Thyroid gland (tissue), 4 donors: ENCODE measurements around the gene VMP1. TPM values are rescaled to one million over a fixed set of nuclear protein-coding genes. Genes with fewer than 3 reads are reported as not detected.
"Not testable (repeated sequence)": the region's sequence is repeated elsewhere in the genome, so short reads cannot be mapped to it uniquely, and the experiment has no call there.

Source experiments
- DNase-seq, 2 donors: peaks; one replicate each; pipeline ENCODE4 v3.0.0-alpha.2; 2019
- H3K27ac ChIP-seq, 3 donors: fragments of 200-600 bp; sonication (generic); 1 replicate in 2 of 3; 2 replicates in 1 of 3; pipeline ENCODE4 v1.5.1; 2016 to 2019; ENCODE audit warnings: mild to moderate bottlenecking in 1 of 3, moderate library complexity in 1 of 3
- H3K27me3 ChIP-seq: fragments of 200-600 bp; sonication (generic); one replicate; pipeline ENCODE4 v1.5.1; 2019
- H3K36me3 ChIP-seq, 2 donors: fragments of 200-600 bp; sonication (generic); one replicate each; pipeline ENCODE4 v1.5.1; 2016 to 2019
- H3K4me1 ChIP-seq, 2 donors: fragments of 200-600 bp; sonication (generic); one replicate each; pipeline ENCODE4 v1.5.1; 2017 to 2019
- H3K4me3 ChIP-seq, 3 donors: fragments of 200-600 bp; sonication (generic); replicated peaks in 1 of 3; 1 replicate in 2 of 3; 2 replicates in 1 of 3; pipeline ENCODE4 v1.5.1; 2016; ENCODE audit warnings: mild to moderate bottlenecking in 1 of 3
- H3K9me3 ChIP-seq: fragments of 200-600 bp; sonication (generic); one replicate; pipeline ENCODE4 v1.5.1; 2017
- POLR2A ChIP-seq, 2 donors: fragments of 450-650 bp; IDR thresholded peaks; one replicate each; pipeline ENCODE4 v1.6.1; 2017; ENCODE audit warnings: antibody characterized with exemption in 2 of 2, mild to moderate bottlenecking in 2 of 2, moderate library complexity in 1 of 2
- WGBS, 2 donors: methylation state at CpG; one replicate each; pipeline ENCODE4 v1.1.5; 2017; 5-methylcytosine and 5-hydroxymethylcytosine counted together
- intact Hi-C: fragments of 100-400 bp; cut with DNase I; formaldehyde crosslinking; loops from one replicate; pipeline ENCODE4 v1.15.1; 2023
- total RNA-seq, 4 donors: library from RNA; depleted of rRNA; stranded (reverse); fragments of >200 nt; gene quantifications; one replicate each; pipeline ENCODE4 v1.2.3, GENCODE V29; 2016
- TF ChIP-seq, protein P1 (sequence below), 6 experiments: fragments of 200-600 bp in 3 of 6; fragments of 450-650 bp in 3 of 6; sonication (generic) in 3 of 6; IDR thresholded peaks; one replicate each; pipeline ENCODE4 v1.5.1; 2016 to 2019; ENCODE audit warnings: antibody characterized with exemption in 6 of 6, mild to moderate bottlenecking in 2 of 6, inconsistent platforms in 1 of 6, moderate library complexity in 1 of 6

VMP1 gene
- total RNA-seq, 4 donors from 2014 or later = 98.5 to 168 (median 125) TPM

DNA sequence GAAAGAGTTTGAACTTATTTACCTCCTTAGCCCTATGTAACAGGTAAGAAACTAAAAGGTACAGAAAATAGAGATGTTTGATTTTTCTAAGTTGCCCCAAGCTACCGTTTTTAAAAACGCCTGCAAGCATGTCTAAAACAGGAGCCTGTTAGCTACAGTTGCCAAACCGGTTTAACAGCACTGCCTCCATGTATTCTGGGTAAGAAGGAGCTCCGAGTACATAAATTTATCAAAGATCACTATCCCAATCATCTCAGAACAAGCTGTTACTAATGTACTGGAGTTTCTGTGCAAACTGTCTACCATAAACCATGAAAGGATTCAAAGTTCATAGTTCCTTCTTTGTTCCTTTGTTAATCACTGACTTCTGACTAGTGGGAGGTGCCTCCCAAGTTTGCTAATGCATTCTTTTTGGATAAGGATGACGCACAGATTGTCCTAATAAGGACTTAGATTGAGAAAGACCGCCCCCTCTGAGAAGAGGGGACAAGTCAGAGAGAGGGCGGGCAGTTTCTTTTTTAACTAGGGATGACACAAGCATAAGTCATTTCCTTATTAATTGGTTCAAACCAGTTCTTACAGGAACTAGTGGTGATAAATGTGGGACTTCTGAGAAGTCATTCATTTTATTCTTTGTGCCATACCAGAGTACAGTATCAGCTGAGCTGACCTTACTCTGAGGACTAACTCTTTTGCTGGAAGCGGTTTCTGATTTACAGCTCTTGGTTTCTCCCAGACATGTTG, 130.0 kb downstream of the VMP1 start:
- Histone ChIP-seq H3K27ac (peak overlapping the region; percentile 93 to 98 (median 97)), H3K4me1 (peaks cover 18 to 28% of the 10 kb centered on the region in 2 donors), H3K36me3 (peaks cover 0 to 13% of the 10 kb centered on the region in 2 donors), H3K4me3 (peak overlapping the region in 2 of 3 donors; percentile 35 to 47), H3K27me3 (no peaks in the 10 kb centered on the region), H3K9me3 (no peaks in the 10 kb centered on the region)
- DNase-seq = peak; percentile 87 to 89
- intact Hi-C loops = no loop called here
- TF ChIP-seq, protein P1, sequence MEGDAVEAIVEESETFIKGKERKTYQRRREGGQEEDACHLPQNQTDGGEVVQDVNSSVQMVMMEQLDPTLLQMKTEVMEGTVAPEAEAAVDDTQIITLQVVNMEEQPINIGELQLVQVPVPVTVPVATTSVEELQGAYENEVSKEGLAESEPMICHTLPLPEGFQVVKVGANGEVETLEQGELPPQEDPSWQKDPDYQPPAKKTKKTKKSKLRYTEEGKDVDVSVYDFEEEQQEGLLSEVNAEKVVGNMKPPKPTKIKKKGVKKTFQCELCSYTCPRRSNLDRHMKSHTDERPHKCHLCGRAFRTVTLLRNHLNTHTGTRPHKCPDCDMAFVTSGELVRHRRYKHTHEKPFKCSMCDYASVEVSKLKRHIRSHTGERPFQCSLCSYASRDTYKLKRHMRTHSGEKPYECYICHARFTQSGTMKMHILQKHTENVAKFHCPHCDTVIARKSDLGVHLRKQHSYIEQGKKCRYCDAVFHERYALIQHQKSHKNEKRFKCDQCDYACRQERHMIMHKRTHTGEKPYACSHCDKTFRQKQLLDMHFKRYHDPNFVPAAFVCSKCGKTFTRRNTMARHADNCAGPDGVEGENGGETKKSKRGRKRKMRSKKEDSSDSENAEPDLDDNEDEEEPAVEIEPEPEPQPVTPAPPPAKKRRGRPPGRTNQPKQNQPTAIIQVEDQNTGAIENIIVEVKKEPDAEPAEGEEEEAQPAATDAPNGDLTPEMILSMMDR (IDR thresholded peaks at IDR 0.05) = no peak
- TF ChIP-seq POLR2A (IDR thresholded peaks at IDR 0.05) = peak; percentile 78 to 95
- WGBS, 2 donors = 1 to 2% methylated on average over 8 of the region's 8 CpGs

DNA sequence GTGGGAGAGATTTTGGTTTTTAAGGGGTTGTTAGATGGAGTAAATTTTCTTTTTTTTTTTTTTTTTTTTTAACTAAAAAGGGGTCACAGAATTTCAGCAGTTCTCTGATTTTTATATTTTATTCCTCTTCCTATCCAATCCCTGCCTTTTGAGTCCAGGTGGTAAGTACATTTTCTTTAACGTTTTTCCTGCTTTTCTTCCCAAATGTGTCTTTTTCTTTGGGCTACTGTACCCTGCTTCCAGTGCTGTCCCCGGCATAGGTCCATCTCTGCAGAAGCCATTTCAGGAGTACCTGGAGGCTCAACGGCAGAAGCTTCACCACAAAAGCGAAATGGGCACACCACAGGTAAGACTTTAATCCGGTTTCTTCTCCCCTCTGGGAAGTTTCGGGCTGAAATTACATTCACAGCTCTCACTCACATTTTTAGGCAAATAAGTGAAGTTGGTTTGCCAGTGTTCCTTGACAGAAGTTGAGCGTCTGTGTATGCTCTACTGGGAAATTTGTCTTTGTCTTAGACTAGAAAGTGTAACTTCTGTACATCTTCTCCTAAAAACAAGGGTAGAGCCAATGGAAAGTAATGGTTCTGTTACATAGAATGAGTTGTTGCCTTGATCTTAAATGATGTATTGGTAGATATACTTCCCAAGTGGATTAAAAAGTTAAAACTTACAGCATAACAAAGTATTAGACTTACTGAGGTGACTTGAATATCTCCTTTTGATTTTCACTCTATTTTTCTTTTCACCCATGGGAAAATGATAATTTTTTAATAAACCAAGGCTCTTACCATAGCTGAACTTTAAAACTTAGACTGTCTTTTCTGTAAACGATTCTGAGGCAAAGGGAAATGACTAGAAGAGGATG, 130.8 kb downstream of the VMP1 start:
- H3K4me3 ChIP-seq = peak overlapping the region; percentile 35 to 58 (median 47)
- TF ChIP-seq POLR2A (IDR thresholded peaks at IDR 0.05) = no peak
- TF ChIP-seq, protein P1 (IDR thresholded peaks at IDR 0.05) = no peak
- peaks cover 0 to 13% of the 10 kb centered on the region in 2 donors for H3K36me3 ChIP-seq
- peak overlapping the region; percentile 93 to 98 (median 97) for H3K27ac ChIP-seq
- DNase-seq = peak in 1 of 2 donors; percentile 26
- H3K27me3 ChIP-seq = no peaks in the 10 kb centered on the region
- H3K4me1 ChIP-seq = peaks cover 18 to 28% of the 10 kb centered on the region in 2 donors
- WGBS, 2 donors = 2 to 4% methylated on average over 8 of the region's 8 CpGs
- no peaks in the 10 kb centered on the region for H3K9me3 ChIP-seq
- intact Hi-C loops = no loop called here

DNA sequence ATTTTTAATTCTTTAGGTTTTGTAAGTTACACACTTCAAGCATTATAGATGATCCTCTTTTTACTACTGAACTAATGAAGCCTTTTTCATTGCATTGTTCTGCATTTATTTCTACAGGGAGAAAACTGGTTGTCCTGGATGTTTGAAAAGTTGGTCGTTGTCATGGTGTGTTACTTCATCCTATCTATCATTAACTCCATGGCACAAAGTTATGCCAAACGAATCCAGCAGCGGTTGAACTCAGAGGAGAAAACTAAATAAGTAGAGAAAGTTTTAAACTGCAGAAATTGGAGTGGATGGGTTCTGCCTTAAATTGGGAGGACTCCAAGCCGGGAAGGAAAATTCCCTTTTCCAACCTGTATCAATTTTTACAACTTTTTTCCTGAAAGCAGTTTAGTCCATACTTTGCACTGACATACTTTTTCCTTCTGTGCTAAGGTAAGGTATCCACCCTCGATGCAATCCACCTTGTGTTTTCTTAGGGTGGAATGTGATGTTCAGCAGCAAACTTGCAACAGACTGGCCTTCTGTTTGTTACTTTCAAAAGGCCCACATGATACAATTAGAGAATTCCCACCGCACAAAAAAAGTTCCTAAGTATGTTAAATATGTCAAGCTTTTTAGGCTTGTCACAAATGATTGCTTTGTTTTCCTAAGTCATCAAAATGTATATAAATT, 132.3 kb downstream of the VMP1 start:
- Histone ChIP-seq H3K9me3 (no peaks in the 10 kb centered on the region), H3K27ac (peak overlapping the region; percentile 93 to 98 (median 97)), H3K27me3 (no peaks in the 10 kb centered on the region), H3K4me1 (peaks cover 24 to 31% of the 10 kb centered on the region in 2 donors), H3K4me3 (peak overlapping the region in 2 of 3 donors; percentile 35 to 47), H3K36me3 (peaks cover 0 to 13% of the 10 kb centered on the region in 2 donors)
- TF ChIP-seq, protein P1 (IDR thresholded peaks at IDR 0.05) = no peak
- peak in 1 of 2 donors; percentile 74 for TF ChIP-seq POLR2A (IDR thresholded peaks at IDR 0.05)
- intact Hi-C loops = no loop called here
- no peak for DNase-seq
- 12 to 16% methylated on average over 6 of the region's 6 CpGs for WGBS, 2 donors

DNA sequence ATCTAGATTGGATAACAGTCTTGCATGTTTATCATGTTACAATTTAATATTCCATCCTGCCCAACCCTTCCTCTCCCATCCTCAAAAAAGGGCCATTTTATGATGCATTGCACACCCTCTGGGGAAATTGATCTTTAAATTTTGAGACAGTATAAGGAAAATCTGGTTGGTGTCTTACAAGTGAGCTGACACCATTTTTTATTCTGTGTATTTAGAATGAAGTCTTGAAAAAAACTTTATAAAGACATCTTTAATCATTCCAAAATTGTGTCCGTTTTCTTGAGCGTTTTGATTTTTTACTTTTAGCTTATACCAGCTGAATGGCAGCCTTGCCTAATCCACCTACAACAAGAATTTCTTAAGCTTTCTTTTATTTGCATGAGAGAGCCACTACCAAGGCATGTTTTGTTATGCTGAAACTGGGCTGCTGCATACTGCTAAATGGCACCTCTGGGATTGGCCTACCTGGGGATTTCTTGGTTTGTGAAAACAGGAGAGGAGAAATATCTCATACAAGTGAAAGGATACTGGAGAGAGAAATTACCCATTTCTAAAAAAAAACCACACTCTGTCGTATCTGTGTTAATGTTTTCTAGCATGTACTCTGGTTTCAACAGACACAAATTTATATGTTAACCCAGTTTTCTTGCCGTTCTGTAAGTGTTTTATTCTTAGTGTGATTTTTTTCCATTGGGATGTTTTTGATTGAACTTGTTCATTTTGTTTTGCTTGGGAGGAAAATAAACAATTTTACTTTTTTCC, 133.1 kb downstream of the VMP1 start:
- Histone ChIP-seq H3K4me3 (peak overlapping the region in 2 of 3 donors; percentile 35 to 47), H3K36me3 (peaks cover 0 to 13% of the 10 kb centered on the region in 2 donors)
- DNase-seq = peak; percentile 37 to 47

DNA sequence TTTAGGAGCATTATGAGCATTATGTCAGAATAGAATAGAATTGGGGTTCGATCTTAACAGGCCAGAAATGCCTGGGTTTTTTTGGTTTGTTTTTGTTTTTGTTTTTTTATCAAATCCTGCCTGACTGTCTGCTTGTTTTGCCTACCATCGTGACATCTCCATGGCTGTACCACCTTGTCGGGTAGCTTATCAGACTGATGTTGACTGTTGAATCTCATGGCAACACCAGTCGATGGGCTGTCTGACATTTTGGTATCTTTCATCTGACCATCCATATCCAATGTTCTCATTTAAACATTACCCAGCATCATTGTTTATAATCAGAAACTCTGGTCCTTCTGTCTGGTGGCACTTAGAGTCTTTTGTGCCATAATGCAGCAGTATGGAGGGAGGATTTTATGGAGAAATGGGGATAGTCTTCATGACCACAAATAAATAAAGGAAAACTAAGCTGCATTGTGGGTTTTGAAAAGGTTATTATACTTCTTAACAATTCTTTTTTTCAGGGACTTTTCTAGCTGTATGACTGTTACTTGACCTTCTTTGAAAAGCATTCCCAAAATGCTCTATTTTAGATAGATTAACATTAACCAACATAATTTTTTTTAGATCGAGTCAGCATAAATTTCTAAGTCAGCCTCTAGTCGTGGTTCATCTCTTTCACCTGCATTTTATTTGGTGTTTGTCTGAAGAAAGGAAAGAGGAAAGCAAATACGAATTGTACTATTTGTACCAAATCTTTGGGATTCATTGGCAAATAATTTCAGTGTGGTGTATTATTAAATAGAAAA, 133.8 kb downstream of the VMP1 start:
- peaks cover 37 to 44% of the 10 kb centered on the region in 2 donors for H3K4me1 ChIP-seq

More for the DNA sequence above, 133.1 kb downstream of the VMP1 start:
- Histone ChIP-seq H3K9me3 (no peaks in the 10 kb centered on the region), H3K4me1 (peaks cover 31 to 38% of the 10 kb centered on the region in 2 donors), H3K27me3 (no peaks in the 10 kb centered on the region), H3K27ac (peak overlapping the region; percentile 93 to 98 (median 97))
- intact Hi-C loops = no loop called here
- WGBS, 2 donors = 12 to 15% methylated on average over 4 of the region's 4 CpGs
- peak in 1 of 2 donors; percentile 60 for TF ChIP-seq POLR2A (IDR thresholded peaks at IDR 0.05)
- TF ChIP-seq, protein P1 (IDR thresholded peaks at IDR 0.05) = no peak

DNA sequence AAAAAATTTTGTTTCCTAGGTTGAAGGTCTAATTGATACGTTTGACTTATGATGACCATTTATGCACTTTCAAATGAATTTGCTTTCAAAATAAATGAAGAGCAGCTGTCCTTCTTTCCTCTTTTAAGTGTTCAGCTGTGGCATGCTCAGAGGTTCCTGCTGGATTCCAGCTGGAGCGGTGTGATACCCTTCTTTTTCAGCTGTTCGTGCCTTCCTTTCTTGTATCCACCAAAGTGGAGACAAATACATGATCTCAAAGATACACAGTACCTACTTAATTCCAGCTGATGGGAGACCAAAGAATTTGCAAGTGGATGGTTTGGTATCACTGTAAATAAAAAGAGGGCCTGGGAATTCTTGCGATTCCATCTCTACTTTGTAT, 134.4 kb downstream of the VMP1 start:
- peaks cover 40 to 44% of the 10 kb centered on the region in 2 donors for H3K4me1 ChIP-seq
- H3K27ac ChIP-seq = peak overlapping the region; percentile 93 to 98 (median 97)
- H3K27me3 ChIP-seq, DNase-seq, intact Hi-C loops, H3K9me3 ChIP-seq: not testable (repeated sequence)
- peak overlapping the region in 1 of 3 donors; percentile 9 for H3K4me3 ChIP-seq
- 72 to 73% methylated on average over 4 of the region's 4 CpGs for WGBS, 2 donors
- peaks cover 0 to 13% of the 10 kb centered on the region in 2 donors for H3K36me3 ChIP-seq

More for the DNA sequence above, 133.8 kb downstream of the VMP1 start:
- H3K36me3 ChIP-seq = peaks cover 0 to 13% of the 10 kb centered on the region in 2 donors
- DNase-seq, H3K27me3 ChIP-seq, H3K9me3 ChIP-seq, intact Hi-C loops: not testable (repeated sequence)
- peak overlapping the region; percentile 93 to 98 (median 97) for H3K27ac ChIP-seq
- 42% methylated on average over 7 of the region's 7 CpGs for WGBS, 2 donors
- H3K4me3 ChIP-seq = peak overlapping the region in 1 of 3 donors; percentile 47
